Ovary (tissue), 9 donors: ENCODE results near the gene SAYSD1. TPM values are rescaled to one million over a fixed set of nuclear protein-coding genes. Genes with fewer than 3 reads are reported as not detected.

ENCODE experiments used
- DNase-seq, 5 donors: peaks; one replicate each; pipeline ENCODE4 v3.0.0-alpha.2; 2019 to 2020
- H3K27ac ChIP-seq, 2 donors: fragments of 200-600 bp; one replicate each; pipeline versions ENCODE4 v1.5.1 to v1.8.0; 2019 to 2022
- H3K27me3 ChIP-seq: fragments of 200-600 bp; one replicate; pipeline ENCODE4 v1.8.0; 2022
- H3K36me3 ChIP-seq: fragments of 200-600 bp; sonication (generic); one replicate; pipeline ENCODE4 v1.5.1; 2019
- H3K4me1 ChIP-seq: one replicate; pipeline ENCODE4 v1.8.1; 2013; ENCODE audit warnings: mild to moderate bottlenecking, moderate library complexity; ENCODE audit not compliant: insufficient read depth
- H3K4me3 ChIP-seq: fragments of 200-600 bp; sonication (generic); one replicate; pipeline ENCODE4 v1.5.1; 2017
- H3K9me3 ChIP-seq, 2 donors: fragments of 200-600 bp in 1 of 2; sonication (generic) in 1 of 2; one replicate each; pipeline versions ENCODE4 v1.5.1 to v1.8.1; 2013 to 2019; ENCODE audit warnings: mild to moderate bottlenecking in 1 of 2, moderate library complexity in 1 of 2
- EP300 ChIP-seq: sonication (generic); formaldehyde crosslinking; IDR thresholded peaks from one replicate; pipeline ENCODE4 v1.6.1; 2017; ENCODE audit warnings: antibody characterized with exemption
- POLR2A ChIP-seq: fragments of 450-650 bp; IDR thresholded peaks from one replicate; pipeline ENCODE4 v1.6.1; 2017; ENCODE audit warnings: antibody characterized with exemption, mild to moderate bottlenecking, moderate library complexity
- WGBS, 3 donors: extraction: QIAGEN DNeasy Blood & Tissue Kit in 1 of 3; methylation state at CpG; one replicate each; pipeline versions ENCODE4 v1.1.5 to v1.1.7; 2013 to 2017; 5-methylcytosine and 5-hydroxymethylcytosine counted together
- intact Hi-C, 4 donors: fragments of 100-400 bp; cut with DNase I; formaldehyde crosslinking; loops; one replicate each; pipeline versions ENCODE4 v1.11.0 to v1.15.1; 2022 to 2023
- polyA plus RNA-seq, 2 donors: library from polyadenylated mRNA; stranded (reverse); fragments of 200-250 nt in 1 of 2; fragments of 350-450 nt in 1 of 2; fragmentation: Illumina TruSeq in 1 of 2; extraction: RNeasy Lipid Tissue Mini Kit (QIAGEN cat#74804) in 1 of 2; gene quantifications; one replicate each; pipeline ENCODE4 v1.2.3, GENCODE V29; 2013 to 2014
- total RNA-seq, 7 donors: library from RNA; depleted of rRNA in 2 of 7; stranded (reverse); fragments of >200 nt in 2 of 7; fragmentation: NEBNext Ultra II Directional in 3 of 7; extraction: Animal tissue kit (Norgen Biotek cat#: 25700) in 3 of 7; gene quantifications; one replicate each; pipeline versions ENCODE4 v1.1.0 to v1.2.4, GENCODE V29; 2016 to 2023
- TF ChIP-seq, protein P1 (sequence below), 3 donors: fragments of 450-650 bp in 2 of 3; fragments of 200-600 bp in 1 of 3; IDR thresholded peaks; one replicate each; pipeline versions ENCODE4 v1.5.1 to v1.8.0; 2016 to 2022; ENCODE audit warnings: antibody characterized with exemption in 3 of 3, mild to moderate bottlenecking in 1 of 3
- donor health status: DM: no; HTN: no; CAD: no; lungs with moderate emphysema.
- donor health status: DM: no; HTN: no; CAD: no.
- donor health status: Bipolar disorder and iron deficiency.
- donor health status: DM: yes; HTN: yes; CAD: no.
- donor health status: DM: no; HTN: no; CAD: no.
- donor health status: DM: yes; HTN: yes; CAD: no.

The SAYSD1 gene
- total and polyA plus RNA-seq, 9 donors = 11.4 to 17.7 (median 15.3) TPM

DNA sequence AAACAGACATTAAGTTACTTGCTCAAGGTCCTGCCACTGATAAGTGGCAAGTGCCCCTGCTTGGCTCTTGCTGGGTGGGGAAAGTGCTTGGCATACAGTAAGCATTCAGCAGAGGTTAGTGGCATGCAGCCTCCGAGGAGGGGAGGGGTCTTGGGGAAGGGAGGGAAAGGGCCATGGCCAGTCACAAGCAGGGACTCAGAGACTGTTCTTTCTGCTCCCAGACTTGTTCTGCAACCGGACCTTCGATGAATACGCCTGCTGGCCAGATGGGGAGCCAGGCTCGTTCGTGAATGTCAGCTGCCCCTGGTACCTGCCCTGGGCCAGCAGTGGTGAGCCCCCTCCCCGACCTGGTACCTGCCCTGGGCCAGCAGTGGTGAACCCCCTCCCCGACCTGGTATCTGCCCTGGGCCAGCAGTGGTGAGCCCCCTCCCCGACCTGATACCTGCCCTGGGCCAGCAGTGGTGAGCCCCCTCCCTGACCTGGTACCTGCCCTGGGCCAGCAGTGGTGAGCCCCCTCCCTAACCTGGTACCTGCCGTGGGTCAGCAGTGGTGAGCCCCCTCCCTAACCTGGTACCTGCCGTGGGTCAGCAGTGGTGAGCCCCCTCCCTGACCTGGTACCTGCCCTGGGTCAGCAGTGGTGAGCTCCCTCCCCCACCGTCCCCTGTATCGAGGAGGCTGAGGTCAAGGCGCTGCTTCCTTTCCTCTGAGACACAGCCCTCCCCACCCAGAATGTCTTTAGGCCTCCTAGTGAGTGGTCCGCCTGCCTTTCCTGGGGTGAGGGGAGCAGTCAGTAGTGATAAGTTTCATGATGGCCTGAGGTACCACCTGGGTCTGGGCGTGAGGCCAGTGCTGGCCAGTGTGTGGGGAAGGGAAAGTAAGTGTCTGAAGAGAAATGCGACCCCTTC, 57.5 kb downstream of the SAYSD1 start:
- intact Hi-C loops = no loop called here
- Histone ChIP-seq H3K27me3 (no peaks in the 10 kb centered on the region), H3K4me3 (no peak overlapping the region), H3K36me3 (no peaks in the 10 kb centered on the region), H3K4me1 (no peaks in the 10 kb centered on the region), H3K9me3 (no peaks in the 10 kb centered on the region), H3K27ac (no peak overlapping the region)
- 60 to 70% (median 64%) methylated on average over 14 to 17 of the region's 17 CpGs for WGBS, 3 donors
- DNase-seq = no peak
- TF ChIP-seq, protein P1, sequence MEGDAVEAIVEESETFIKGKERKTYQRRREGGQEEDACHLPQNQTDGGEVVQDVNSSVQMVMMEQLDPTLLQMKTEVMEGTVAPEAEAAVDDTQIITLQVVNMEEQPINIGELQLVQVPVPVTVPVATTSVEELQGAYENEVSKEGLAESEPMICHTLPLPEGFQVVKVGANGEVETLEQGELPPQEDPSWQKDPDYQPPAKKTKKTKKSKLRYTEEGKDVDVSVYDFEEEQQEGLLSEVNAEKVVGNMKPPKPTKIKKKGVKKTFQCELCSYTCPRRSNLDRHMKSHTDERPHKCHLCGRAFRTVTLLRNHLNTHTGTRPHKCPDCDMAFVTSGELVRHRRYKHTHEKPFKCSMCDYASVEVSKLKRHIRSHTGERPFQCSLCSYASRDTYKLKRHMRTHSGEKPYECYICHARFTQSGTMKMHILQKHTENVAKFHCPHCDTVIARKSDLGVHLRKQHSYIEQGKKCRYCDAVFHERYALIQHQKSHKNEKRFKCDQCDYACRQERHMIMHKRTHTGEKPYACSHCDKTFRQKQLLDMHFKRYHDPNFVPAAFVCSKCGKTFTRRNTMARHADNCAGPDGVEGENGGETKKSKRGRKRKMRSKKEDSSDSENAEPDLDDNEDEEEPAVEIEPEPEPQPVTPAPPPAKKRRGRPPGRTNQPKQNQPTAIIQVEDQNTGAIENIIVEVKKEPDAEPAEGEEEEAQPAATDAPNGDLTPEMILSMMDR (IDR thresholded peaks at IDR 0.05) = no peak
- TF ChIP-seq POLR2A (no peak), EP300 (no peak)

DNA sequence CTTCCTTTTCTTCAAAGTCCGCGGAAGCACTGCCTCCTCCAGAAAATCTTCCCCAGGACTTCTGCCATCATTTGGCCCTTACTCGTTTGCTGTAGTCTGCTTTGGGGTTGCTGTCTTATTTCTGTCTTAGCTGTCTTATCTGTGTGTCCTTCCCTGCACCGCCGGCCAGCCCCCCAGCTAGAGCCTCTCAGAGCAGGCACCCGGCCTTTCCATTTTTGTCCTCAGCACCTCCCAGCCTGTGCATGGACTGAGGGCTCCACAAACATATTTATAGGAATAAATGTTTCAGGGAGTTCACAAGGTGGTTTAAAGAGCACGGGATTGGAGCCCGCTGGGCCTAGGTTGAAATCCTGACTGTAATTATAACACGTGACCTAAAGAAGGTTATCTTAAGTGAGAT, 58.3 kb downstream of the SAYSD1 start:
- Histone ChIP-seq H3K9me3 (no peaks in the 10 kb centered on the region), H3K27ac (no peak overlapping the region), H3K36me3 (no peaks in the 10 kb centered on the region), H3K27me3 (no peaks in the 10 kb centered on the region), H3K4me3 (no peak overlapping the region), H3K4me1 (no peaks in the 10 kb centered on the region)
- WGBS, 3 donors = 73 to 79% (median 77%) methylated on average over 9 of the region's 9 CpGs
- intact Hi-C loops = no loop called here
- peak in 1 of 5 donors; percentile 12 for DNase-seq
- TF ChIP-seq EP300 = no peak
- TF ChIP-seq POLR2A = no peak
- TF ChIP-seq, protein P1 (IDR thresholded peaks at IDR 0.05) = no peak

DNA sequence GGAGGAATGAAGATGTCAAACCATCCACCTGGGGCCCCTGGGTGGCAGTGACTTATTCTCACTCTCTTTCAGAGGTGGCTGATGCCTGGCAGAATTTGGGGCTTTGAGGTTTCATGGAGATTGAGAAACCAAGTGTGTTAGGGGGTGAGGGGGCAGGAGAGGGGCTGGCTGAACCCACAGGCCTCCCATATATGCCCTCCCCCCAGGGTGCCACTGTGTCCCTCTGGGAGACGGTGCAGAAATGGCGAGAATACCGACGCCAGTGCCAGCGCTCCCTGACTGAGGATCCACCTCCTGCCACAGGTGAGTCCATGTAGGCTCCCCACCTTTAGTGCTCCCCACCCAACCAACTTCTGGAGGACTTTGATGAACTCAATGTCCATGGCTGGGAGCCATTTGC, 58.8 kb downstream of the SAYSD1 start:
- Histone ChIP-seq H3K4me1 (no peaks in the 10 kb centered on the region), H3K27me3 (no peaks in the 10 kb centered on the region), H3K27ac (no peak overlapping the region), H3K9me3 (no peaks in the 10 kb centered on the region), H3K4me3 (no peak overlapping the region), H3K36me3 (no peaks in the 10 kb centered on the region)
- WGBS, 3 donors = 92 to 94% (median 93%) methylated on average over 5 of the region's 5 CpGs
- no peak for DNase-seq
- TF ChIP-seq EP300 = no peak
- TF ChIP-seq, protein P1 (IDR thresholded peaks at IDR 0.05) = no peak
- no peak for TF ChIP-seq POLR2A
- intact Hi-C loops = no loop called here

DNA sequence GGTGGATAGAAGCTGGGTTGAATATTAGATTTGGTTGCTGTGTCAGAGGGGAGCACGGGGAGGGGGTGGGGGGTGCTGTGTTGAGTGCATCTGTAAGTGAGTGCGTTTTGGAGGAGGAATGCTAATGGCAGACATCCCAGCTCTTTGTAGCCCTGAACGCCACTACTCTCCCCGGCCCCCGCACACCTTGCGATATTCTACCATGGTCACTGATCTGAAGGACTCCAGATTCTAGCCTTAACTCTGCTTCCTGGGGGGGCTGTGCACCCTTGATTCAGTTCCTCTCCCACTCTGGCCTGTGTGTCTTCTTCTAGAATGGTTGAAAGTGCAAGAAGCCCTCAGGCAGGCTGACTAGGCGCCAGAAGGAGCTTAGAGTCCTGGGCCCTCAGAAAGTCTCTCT, 59.3 kb downstream of the SAYSD1 start:
- TF ChIP-seq, protein P1 (IDR thresholded peaks at IDR 0.05) = no peak
- TF ChIP-seq EP300 (no peak), POLR2A (no peak)
- Histone ChIP-seq H3K4me3 (no peak overlapping the region), H3K27ac (no peak overlapping the region), H3K27me3 (no peaks in the 10 kb centered on the region), H3K36me3 (no peaks in the 10 kb centered on the region), H3K9me3 (no peaks in the 10 kb centered on the region), H3K4me1 (no peaks in the 10 kb centered on the region)
- DNase-seq = peak in 1 of 5 donors; percentile 4
- 50 to 53% (median 53%) methylated on average over 7 of the region's 7 CpGs for WGBS, 3 donors
- intact Hi-C loops = no loop called here
